ENCODE data around the gene MPI.
A peak's percentile ranks its signal among the peaks of the same experiment; 100 is the strongest.

Gene MPI

GRCh38 chr15:74845581-74845980 is 44.3 kb upstream of the MPI start:
- Histone ChIP-seq H3K9ac (ENCODE audit: low read length in 5 of 5) (peak overlapping the region in 1 of 5 donors; percentile 28), H3K27ac (ENCODE audit: low read depth, low read length) (no peak overlapping the region), H3K4me1 (ENCODE audit: control insufficient read depth in 5 of 5, insufficient read depth in 5 of 5, low read length in 5 of 5) (peaks cover 2 to 36% (median 27%) of the 10 kb centered on the region in 5 donors), H3K4me3 (ENCODE audit: low read depth in 1 of 5, low read length in 5 of 5) (no peak overlapping the region), H3K36me3 (ENCODE audit: control insufficient read depth in 5 of 5, insufficient read depth in 5 of 5, low read length in 5 of 5) (peaks cover 0 to 55% (median 44%) of the 10 kb centered on the region in 5 donors), H3K27me3 (ENCODE audit: control insufficient read depth in 5 of 5, insufficient read depth in 4 of 5, low read length in 5 of 5) (no peaks in the 10 kb centered on the region), H3K9me3 (ENCODE audit: control insufficient read depth in 5 of 5, low read length in 5 of 5) (no peaks in the 10 kb centered on the region)

GRCh38 chr15:74847432-74847831 is 42.4 kb upstream of the MPI start:
- no peak overlapping the region for H3K27ac ChIP-seq (ENCODE audit: low read depth, low read length)
- no peak overlapping the region for H3K9ac ChIP-seq (ENCODE audit: low read length in 5 of 5)

GRCh38 chr15:74850393-74850792 is 39.4 kb upstream of the MPI start:
- Histone ChIP-seq H3K27ac (ENCODE audit: low read depth, low read length) (no peak overlapping the region), H3K9ac (ENCODE audit: low read length in 5 of 5) (no peak overlapping the region), H3K9me3 (ENCODE audit: control insufficient read depth in 5 of 5, low read length in 5 of 5) (no peaks in the 10 kb centered on the region), H3K36me3 (ENCODE audit: control insufficient read depth in 5 of 5, insufficient read depth in 5 of 5, low read length in 5 of 5) (peaks cover 3 to 81% (median 73%) of the 10 kb centered on the region in 5 donors), H3K4me3 (ENCODE audit: low read depth in 1 of 5, low read length in 5 of 5) (no peak overlapping the region), H3K4me1 (ENCODE audit: control insufficient read depth in 5 of 5, insufficient read depth in 5 of 5, low read length in 5 of 5) (peaks cover 0 to 7% (median 3%) of the 10 kb centered on the region in 5 donors), H3K27me3 (ENCODE audit: control insufficient read depth in 5 of 5, insufficient read depth in 4 of 5, low read length in 5 of 5) (no peaks in the 10 kb centered on the region)

More at GRCh38 chr15:74847432-74847831, 42.4 kb upstream of the MPI start:
- Histone ChIP-seq H3K4me1 (ENCODE audit: control insufficient read depth in 5 of 5, insufficient read depth in 5 of 5, low read length in 5 of 5) (peaks cover 0 to 24% (median 22%) of the 10 kb centered on the region in 5 donors), H3K36me3 (ENCODE audit: control insufficient read depth in 5 of 5, insufficient read depth in 5 of 5, low read length in 5 of 5) (peaks cover 3 to 74% (median 63%) of the 10 kb centered on the region in 5 donors), H3K4me3 (ENCODE audit: low read depth in 1 of 5, low read length in 5 of 5) (no peak overlapping the region), H3K27me3 (ENCODE audit: control insufficient read depth in 5 of 5, insufficient read depth in 4 of 5, low read length in 5 of 5) (no peaks in the 10 kb centered on the region), H3K9me3 (ENCODE audit: control insufficient read depth in 5 of 5, low read length in 5 of 5) (no peaks in the 10 kb centered on the region)

DNA sequence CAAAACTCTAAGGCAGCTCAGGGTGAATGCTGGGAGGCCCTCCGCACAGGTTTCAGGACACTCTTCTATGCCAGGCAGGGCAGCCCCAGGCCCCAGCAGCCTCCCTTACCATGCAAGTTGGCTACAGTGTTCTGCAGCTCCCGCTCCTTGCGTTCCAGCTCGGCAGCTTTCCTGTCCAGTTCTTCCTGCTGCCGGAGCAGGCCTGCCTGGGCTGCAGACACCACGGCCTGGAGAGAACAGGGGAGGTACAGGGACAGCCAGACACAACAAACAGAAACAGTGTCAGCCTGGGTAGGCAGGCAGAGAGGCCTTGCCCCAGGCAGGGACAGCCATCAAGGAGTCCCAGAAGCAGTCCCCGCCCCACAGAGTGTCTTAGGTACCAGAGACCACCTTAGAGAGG is 37.9 kb upstream of the MPI start:
- Histone ChIP-seq H3K27ac (ENCODE audit: low read depth, low read length) (no peak overlapping the region), H3K9me3 (ENCODE audit: control insufficient read depth in 5 of 5, low read length in 5 of 5) (no peaks in the 10 kb centered on the region), H3K36me3 (ENCODE audit: control insufficient read depth in 5 of 5, insufficient read depth in 5 of 5, low read length in 5 of 5) (peaks cover 3 to 76% (median 67%) of the 10 kb centered on the region in 5 donors), H3K4me1 (ENCODE audit: control insufficient read depth in 5 of 5, insufficient read depth in 5 of 5, low read length in 5 of 5) (peaks cover 0 to 8% (median 7%) of the 10 kb centered on the region in 5 donors), H3K27me3 (ENCODE audit: control insufficient read depth in 5 of 5, insufficient read depth in 4 of 5, low read length in 5 of 5) (no peaks in the 10 kb centered on the region), H3K4me3 (ENCODE audit: low read depth in 1 of 5, low read length in 5 of 5) (no peak overlapping the region), H3K9ac (ENCODE audit: low read length in 5 of 5) (no peak overlapping the region)

GRCh38 chr15:74854453-74855022 is 35.3 kb upstream of the MPI start:
- H3K9ac ChIP-seq (ENCODE audit: low read length in 5 of 5): peak overlapping the region in 1 of 5 donors; percentile 14
- H3K27me3 ChIP-seq (ENCODE audit: control insufficient read depth in 5 of 5, insufficient read depth in 4 of 5, low read length in 5 of 5): no peaks in the 10 kb centered on the region
- no peak overlapping the region for H3K27ac ChIP-seq (ENCODE audit: low read depth, low read length)
- H3K4me3 ChIP-seq (ENCODE audit: low read depth in 1 of 5, low read length in 5 of 5): no peak overlapping the region
- H3K36me3 ChIP-seq (ENCODE audit: control insufficient read depth in 5 of 5, insufficient read depth in 5 of 5, low read length in 5 of 5): peaks cover 3 to 55% (median 50%) of the 10 kb centered on the region in 5 donors
- peaks cover 3 to 32% (median 16%) of the 10 kb centered on the region in 5 donors for H3K4me1 ChIP-seq (ENCODE audit: control insufficient read depth in 5 of 5, insufficient read depth in 5 of 5, low read length in 5 of 5)
- no peaks in the 10 kb centered on the region for H3K9me3 ChIP-seq (ENCODE audit: control insufficient read depth in 5 of 5, low read length in 5 of 5)

DNA sequence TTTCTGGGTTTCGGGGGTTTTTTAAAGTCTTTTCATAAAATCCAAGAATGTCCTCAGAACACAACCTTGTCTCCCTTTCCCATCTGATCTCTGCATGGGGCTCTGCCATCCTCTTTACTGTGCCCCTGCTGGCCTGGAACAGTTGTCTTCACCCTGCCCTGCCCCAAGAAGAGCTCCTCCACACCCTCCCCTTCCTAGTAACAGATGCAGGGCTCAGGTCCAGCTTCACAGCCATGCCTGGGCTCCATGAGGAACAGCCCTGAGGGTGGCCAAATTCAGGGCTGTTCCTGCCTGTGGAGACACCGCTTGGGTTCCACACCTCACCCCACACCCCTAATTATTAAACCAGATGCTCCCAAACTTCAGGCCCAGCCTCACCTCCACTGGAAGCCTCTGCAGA is 34.0 kb upstream of the MPI start:
- Histone ChIP-seq H3K4me3 (ENCODE audit: low read depth in 1 of 5, low read length in 5 of 5) (no peak overlapping the region), H3K9ac (ENCODE audit: low read length in 5 of 5) (no peak overlapping the region), H3K27ac (ENCODE audit: low read depth, low read length) (no peak overlapping the region), H3K9me3 (ENCODE audit: control insufficient read depth in 5 of 5, low read length in 5 of 5) (no peaks in the 10 kb centered on the region), H3K36me3 (ENCODE audit: control insufficient read depth in 5 of 5, insufficient read depth in 5 of 5, low read length in 5 of 5) (peaks cover 3 to 42% (median 36%) of the 10 kb centered on the region in 5 donors), H3K27me3 (ENCODE audit: control insufficient read depth in 5 of 5, insufficient read depth in 4 of 5, low read length in 5 of 5) (no peaks in the 10 kb centered on the region), H3K4me1 (ENCODE audit: control insufficient read depth in 5 of 5, insufficient read depth in 5 of 5, low read length in 5 of 5) (peaks cover 3 to 36% (median 16%) of the 10 kb centered on the region in 5 donors)

GRCh38 chr15:74856537-74856936 is 33.3 kb upstream of the MPI start:
- no peak overlapping the region for H3K4me3 ChIP-seq (ENCODE audit: low read depth in 1 of 5, low read length in 5 of 5)
- no peaks in the 10 kb centered on the region for H3K27me3 ChIP-seq (ENCODE audit: control insufficient read depth in 5 of 5, insufficient read depth in 4 of 5, low read length in 5 of 5)
- H3K27ac ChIP-seq (ENCODE audit: low read depth, low read length): no peak overlapping the region
- H3K9ac ChIP-seq (ENCODE audit: low read length in 5 of 5): no peak overlapping the region
- peaks cover 2 to 35% (median 30%) of the 10 kb centered on the region in 5 donors for H3K36me3 ChIP-seq (ENCODE audit: control insufficient read depth in 5 of 5, insufficient read depth in 5 of 5, low read length in 5 of 5)
- H3K4me1 ChIP-seq (ENCODE audit: control insufficient read depth in 5 of 5, insufficient read depth in 5 of 5, low read length in 5 of 5): peaks cover 3 to 36% (median 16%) of the 10 kb centered on the region in 5 donors
- H3K9me3 ChIP-seq (ENCODE audit: control insufficient read depth in 5 of 5, low read length in 5 of 5): no peaks in the 10 kb centered on the region

DNA sequence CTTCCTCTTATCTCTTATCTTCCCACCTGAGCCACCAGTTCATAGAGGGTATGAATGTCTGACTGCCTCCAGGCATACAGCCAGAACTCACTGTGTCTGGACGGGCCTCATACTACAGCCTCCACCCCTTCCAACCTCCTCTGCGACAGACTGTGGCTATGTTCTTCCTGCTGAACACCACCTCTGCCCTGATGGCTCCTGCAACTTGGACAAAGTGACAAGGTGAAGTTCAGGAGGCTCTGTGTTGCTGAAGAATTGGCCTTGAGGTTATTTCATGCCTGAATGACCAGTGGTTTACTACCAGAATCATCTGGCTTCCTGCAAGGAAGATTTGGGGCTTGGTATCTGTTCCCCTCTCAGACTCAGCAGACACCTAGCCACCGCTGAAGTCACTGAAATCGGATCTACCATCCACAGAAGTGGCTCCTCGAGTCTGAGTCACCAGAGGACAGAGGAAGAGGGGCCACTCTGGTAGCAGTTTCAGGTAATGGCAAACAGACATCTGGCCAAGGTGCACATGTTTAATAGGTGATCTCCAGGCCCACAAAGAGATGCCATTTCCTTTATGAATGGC is 32.7 kb upstream of the MPI start:
- H3K27me3 ChIP-seq (ENCODE audit: control insufficient read depth in 5 of 5, insufficient read depth in 4 of 5, low read length in 5 of 5): no peaks in the 10 kb centered on the region
- peaks cover 3 to 36% (median 16%) of the 10 kb centered on the region in 5 donors for H3K4me1 ChIP-seq (ENCODE audit: control insufficient read depth in 5 of 5, insufficient read depth in 5 of 5, low read length in 5 of 5)
- peaks cover 0 to 29% (median 23%) of the 10 kb centered on the region in 5 donors for H3K36me3 ChIP-seq (ENCODE audit: control insufficient read depth in 5 of 5, insufficient read depth in 5 of 5, low read length in 5 of 5)
- H3K9me3 ChIP-seq (ENCODE audit: control insufficient read depth in 5 of 5, low read length in 5 of 5): no peaks in the 10 kb centered on the region
- H3K27ac ChIP-seq (ENCODE audit: low read depth, low read length): no peak overlapping the region
- H3K4me3 ChIP-seq (ENCODE audit: low read depth in 1 of 5, low read length in 5 of 5): no peak overlapping the region
- no peak overlapping the region for H3K9ac ChIP-seq (ENCODE audit: low read length in 5 of 5)

GRCh38 chr15:74857671-74858368 is 32.0 kb upstream of the MPI start:
- Histone ChIP-seq H3K36me3 (ENCODE audit: control insufficient read depth in 5 of 5, insufficient read depth in 5 of 5, low read length in 5 of 5) (peaks cover 0 to 22% (median 17%) of the 10 kb centered on the region in 5 donors), H3K9ac (ENCODE audit: low read length in 5 of 5) (no peak overlapping the region), H3K9me3 (ENCODE audit: control insufficient read depth in 5 of 5, low read length in 5 of 5) (no peaks in the 10 kb centered on the region), H3K27ac (ENCODE audit: low read depth, low read length) (no peak overlapping the region), H3K4me3 (ENCODE audit: low read depth in 1 of 5, low read length in 5 of 5) (no peak overlapping the region), H3K4me1 (ENCODE audit: control insufficient read depth in 5 of 5, insufficient read depth in 5 of 5, low read length in 5 of 5) (peaks cover 3 to 36% (median 16%) of the 10 kb centered on the region in 5 donors), H3K27me3 (ENCODE audit: control insufficient read depth in 5 of 5, insufficient read depth in 4 of 5, low read length in 5 of 5) (no peaks in the 10 kb centered on the region)

GRCh38 chr15:74858369-74858740 is 31.5 kb upstream of the MPI start:
- Histone ChIP-seq H3K4me3 (ENCODE audit: low read depth in 1 of 5, low read length in 5 of 5) (no peak overlapping the region), H3K4me1 (ENCODE audit: control insufficient read depth in 5 of 5, insufficient read depth in 5 of 5, low read length in 5 of 5) (peaks cover 3 to 36% (median 16%) of the 10 kb centered on the region in 5 donors), H3K27me3 (ENCODE audit: control insufficient read depth in 5 of 5, insufficient read depth in 4 of 5, low read length in 5 of 5) (no peaks in the 10 kb centered on the region), H3K27ac (ENCODE audit: low read depth, low read length) (no peak overlapping the region), H3K9me3 (ENCODE audit: control insufficient read depth in 5 of 5, low read length in 5 of 5) (no peaks in the 10 kb centered on the region), H3K36me3 (ENCODE audit: control insufficient read depth in 5 of 5, insufficient read depth in 5 of 5, low read length in 5 of 5) (peaks cover 0 to 17% (median 11%) of the 10 kb centered on the region in 5 donors), H3K9ac (ENCODE audit: low read length in 5 of 5) (no peak overlapping the region)
